Right atrium auricular region (tissue), 2 donors: Measurements from ENCODE around the gene ASIC2. TPM values are rescaled to one million over a fixed set of nuclear protein-coding genes. Genes with fewer than 3 reads are reported as not detected.

Source experiments
- DNase-seq: peaks from one replicate; pipeline ENCODE4 v3.0.0-alpha.2; 2019; ENCODE audit warnings: low spot score
- H3K27ac ChIP-seq, 2 donors: fragments of 200-600 bp; sonication (generic); 1 replicate in 1 of 2; 2 replicates in 1 of 2; pipeline ENCODE4 v1.5.1; 2016 to 2019
- H3K27me3 ChIP-seq, 2 donors: fragments of 200-600 bp; sonication (generic); one replicate each; pipeline versions ENCODE4 v1.5.1 to v1.6.0; 2017 to 2019
- H3K36me3 ChIP-seq: fragments of 200-600 bp; sonication (generic); one replicate; pipeline ENCODE4 v1.5.1; 2016
- H3K4me1 ChIP-seq, 2 donors: fragments of 200-600 bp; sonication (generic); one replicate each; pipeline versions ENCODE4 v1.5.1 to v1.6.0; 2017 to 2019
- H3K4me3 ChIP-seq, 2 donors: fragments of 200-600 bp; sonication (generic); 1 replicate in 1 of 2; 2 replicates in 1 of 2; pipeline ENCODE4 v1.5.1; 2017 to 2019; ENCODE audit warnings: mild to moderate bottlenecking in 1 of 2, moderate library complexity in 1 of 2
- H3K9me3 ChIP-seq, 2 donors: fragments of 200-600 bp; sonication (generic); one replicate each; pipeline ENCODE4 v1.5.1; 2019
- total RNA-seq, 2 donors: library from RNA; depleted of rRNA; stranded (reverse); fragments of >200 nt; gene quantifications; one replicate each; pipeline ENCODE4 v1.1.0, GENCODE V29; 2016
- TF ChIP-seq, protein P1 (sequence below), 2 donors: fragments of 200-600 bp; sonication (generic); IDR thresholded peaks; one replicate each; pipeline ENCODE4 v1.5.1; 2019; ENCODE audit warnings: antibody characterized with exemption in 2 of 2

Gene ASIC2
- total RNA-seq, 2 donors from 2014 or later = 0.75 TPM; not detected in 1

DNA sequence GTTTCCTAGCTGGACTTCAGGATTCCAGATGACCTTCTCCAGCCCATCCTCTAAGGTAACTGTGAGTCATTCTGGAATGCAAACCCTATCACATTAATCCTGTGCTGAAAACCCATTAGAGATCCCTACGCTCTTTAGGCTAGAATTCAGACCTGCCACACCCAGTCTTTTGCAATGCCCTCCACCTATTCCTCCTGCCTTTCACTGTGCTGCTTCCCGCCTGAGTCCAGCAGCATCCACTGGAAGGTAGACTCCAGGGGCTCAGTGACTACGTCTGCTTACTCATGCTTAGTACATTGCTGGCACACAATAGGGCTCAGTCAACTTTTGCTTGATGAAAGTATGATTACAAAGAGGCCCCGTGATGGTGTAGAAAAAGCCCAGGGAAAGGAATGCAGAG lies 180.3 kb downstream of the ASIC2 start:
- no peaks in the 10 kb centered on the region for H3K9me3 ChIP-seq
- no peaks in the 10 kb centered on the region for H3K36me3 ChIP-seq
- no peaks in the 10 kb centered on the region for H3K27me3 ChIP-seq
- no peaks in the 10 kb centered on the region for H3K4me1 ChIP-seq
- H3K27ac ChIP-seq = no peak overlapping the region
- TF ChIP-seq, protein P1, sequence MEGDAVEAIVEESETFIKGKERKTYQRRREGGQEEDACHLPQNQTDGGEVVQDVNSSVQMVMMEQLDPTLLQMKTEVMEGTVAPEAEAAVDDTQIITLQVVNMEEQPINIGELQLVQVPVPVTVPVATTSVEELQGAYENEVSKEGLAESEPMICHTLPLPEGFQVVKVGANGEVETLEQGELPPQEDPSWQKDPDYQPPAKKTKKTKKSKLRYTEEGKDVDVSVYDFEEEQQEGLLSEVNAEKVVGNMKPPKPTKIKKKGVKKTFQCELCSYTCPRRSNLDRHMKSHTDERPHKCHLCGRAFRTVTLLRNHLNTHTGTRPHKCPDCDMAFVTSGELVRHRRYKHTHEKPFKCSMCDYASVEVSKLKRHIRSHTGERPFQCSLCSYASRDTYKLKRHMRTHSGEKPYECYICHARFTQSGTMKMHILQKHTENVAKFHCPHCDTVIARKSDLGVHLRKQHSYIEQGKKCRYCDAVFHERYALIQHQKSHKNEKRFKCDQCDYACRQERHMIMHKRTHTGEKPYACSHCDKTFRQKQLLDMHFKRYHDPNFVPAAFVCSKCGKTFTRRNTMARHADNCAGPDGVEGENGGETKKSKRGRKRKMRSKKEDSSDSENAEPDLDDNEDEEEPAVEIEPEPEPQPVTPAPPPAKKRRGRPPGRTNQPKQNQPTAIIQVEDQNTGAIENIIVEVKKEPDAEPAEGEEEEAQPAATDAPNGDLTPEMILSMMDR (IDR thresholded peaks at IDR 0.05) = no peak
- no peak overlapping the region for H3K4me3 ChIP-seq
- no peak for DNase-seq

DNA sequence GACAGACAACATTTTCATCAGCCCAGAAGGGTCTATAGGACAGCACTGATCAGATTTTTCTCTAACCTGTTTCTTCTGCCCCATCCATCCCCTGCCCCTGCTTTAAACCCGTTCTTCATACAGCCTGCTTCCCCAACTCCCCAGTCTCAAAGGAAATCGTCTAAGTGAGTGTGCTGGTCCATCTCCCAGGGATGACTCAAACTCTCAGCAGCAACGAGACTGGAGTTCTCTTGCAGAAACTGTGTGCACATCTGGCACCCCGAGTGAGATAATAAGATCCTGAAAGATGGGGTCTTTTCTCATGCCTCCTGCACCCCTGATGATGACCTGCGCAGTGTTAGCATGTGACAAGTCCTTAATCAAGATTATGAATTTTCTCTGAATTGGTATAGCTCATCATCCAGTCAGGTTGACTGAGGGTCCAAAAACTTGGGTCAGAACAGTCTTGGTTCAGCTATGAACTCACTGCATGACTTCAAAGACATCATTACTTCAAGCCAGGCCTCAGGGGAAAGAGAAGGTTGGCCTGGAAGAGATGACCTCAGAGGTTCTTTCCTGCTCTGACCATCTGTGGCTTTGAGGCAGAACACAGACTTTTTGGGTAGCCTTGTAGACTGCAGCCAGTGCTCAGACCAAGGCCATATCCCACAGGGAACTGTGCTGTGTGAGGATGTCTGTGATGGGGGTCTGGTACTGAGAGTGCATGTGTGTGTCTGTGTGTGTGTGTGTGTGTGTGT lies 183.6 kb downstream of the ASIC2 start:
- TF ChIP-seq, protein P1 (IDR thresholded peaks at IDR 0.05) = no peak
- no peaks in the 10 kb centered on the region for H3K27me3 ChIP-seq

DNA sequence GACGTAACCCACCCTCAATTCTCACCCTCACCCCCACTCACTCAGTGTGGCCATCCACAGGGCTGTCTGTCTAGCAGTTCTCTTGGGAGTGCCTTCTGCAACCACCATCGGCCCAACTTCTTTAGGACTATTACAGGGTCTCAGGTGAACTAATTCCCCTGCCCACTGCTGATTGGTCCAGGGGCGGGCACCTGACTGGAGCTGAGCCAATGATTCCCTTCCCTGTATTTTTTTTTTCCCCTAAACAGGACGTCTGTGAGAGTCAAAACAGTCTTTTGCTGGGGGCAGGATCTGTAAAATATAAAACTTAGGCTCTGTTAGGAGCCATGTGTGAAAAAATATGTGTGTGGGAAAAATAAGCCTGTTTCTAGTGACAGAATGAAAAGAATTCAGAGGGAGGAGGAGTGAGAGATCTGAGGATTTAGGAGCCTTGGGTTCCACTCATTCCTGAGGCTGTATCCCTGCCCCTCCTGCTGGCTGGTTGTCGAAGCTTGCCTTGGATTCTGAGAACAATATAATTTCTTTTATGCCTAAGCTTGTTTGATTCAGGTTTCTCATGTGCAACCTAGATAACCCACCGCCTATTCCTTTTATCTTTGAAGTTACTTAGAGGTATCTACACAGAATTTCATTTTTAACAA lies 186.4 kb downstream of the ASIC2 start:
- no peak for DNase-seq
- Histone ChIP-seq H3K4me1 (no peaks in the 10 kb centered on the region), H3K27me3 (no peaks in the 10 kb centered on the region), H3K27ac (no peak overlapping the region), H3K4me3 (no peak overlapping the region), H3K9me3 (no peaks in the 10 kb centered on the region), H3K36me3 (no peaks in the 10 kb centered on the region)
- TF ChIP-seq, protein P1 (IDR thresholded peaks at IDR 0.05) = no peak

More for the DNA sequence above, 183.6 kb downstream of the ASIC2 start:
- Histone ChIP-seq H3K4me1 (no peaks in the 10 kb centered on the region), H3K9me3 (no peaks in the 10 kb centered on the region), H3K4me3 (no peak overlapping the region), H3K36me3 (no peaks in the 10 kb centered on the region), H3K27ac (no peak overlapping the region)
- DNase-seq = no peak

DNA sequence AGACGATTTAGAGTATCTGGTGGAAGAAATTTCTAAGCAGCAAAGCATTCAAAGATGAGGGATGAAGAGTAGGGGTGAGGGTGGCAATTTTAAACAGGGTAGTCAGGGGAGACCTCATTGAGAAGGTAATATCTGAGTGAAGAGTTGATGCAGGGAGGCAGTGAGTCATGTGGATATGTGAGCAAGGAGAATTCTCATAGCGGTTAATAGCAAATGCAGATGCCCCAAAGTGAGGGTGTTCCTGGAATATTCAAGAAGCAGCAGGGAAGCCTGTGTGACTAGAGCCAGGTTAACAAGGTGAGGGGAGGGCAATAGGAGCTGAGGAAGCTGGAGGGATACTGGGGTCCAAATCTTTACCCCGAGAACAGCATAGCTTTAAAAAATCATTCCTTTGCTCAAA lies 187.2 kb downstream of the ASIC2 start:
- no peaks in the 10 kb centered on the region for H3K4me1 ChIP-seq
- H3K4me3 ChIP-seq = no peak overlapping the region
- H3K27ac ChIP-seq = no peak overlapping the region
- DNase-seq = no peak
- no peaks in the 10 kb centered on the region for H3K9me3 ChIP-seq
- TF ChIP-seq, protein P1 (IDR thresholded peaks at IDR 0.05) = no peak
- H3K27me3 ChIP-seq = no peaks in the 10 kb centered on the region
- H3K36me3 ChIP-seq = no peaks in the 10 kb centered on the region

DNA sequence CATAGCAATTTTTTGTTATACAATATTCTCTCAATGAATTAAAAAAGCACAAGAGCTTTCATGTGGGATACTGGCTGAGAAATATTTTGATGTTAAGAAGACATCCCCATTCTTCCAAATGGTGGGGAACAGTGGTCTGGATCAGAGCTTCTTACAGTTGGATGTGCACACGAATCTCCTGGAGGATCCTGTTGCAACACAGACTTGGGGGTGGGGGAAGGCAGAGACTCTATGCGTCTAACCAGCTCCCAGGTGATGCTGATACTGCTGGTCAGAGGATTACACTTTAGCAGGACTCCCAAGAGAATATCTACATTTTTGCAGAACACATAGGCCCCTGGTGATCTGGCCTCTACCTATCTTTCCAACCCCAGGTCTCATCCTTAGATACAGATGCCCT lies 193.2 kb downstream of the ASIC2 start:
- H3K27ac ChIP-seq = no peak overlapping the region
- no peaks in the 10 kb centered on the region for H3K27me3 ChIP-seq
- TF ChIP-seq, protein P1 (IDR thresholded peaks at IDR 0.05) = no peak
- no peaks in the 10 kb centered on the region for H3K36me3 ChIP-seq
- no peak overlapping the region for H3K4me3 ChIP-seq
- H3K4me1 ChIP-seq = no peaks in the 10 kb centered on the region
- H3K9me3 ChIP-seq = no peaks in the 10 kb centered on the region
- DNase-seq = no peak
